Stimulated activated CD8-positive, alpha-beta memory T cell treated with anti-CD3 and anti-CD28 coated beads, Interleukin-7, amount 100 ng/mL, for 4 hours (primary cell): ENCODE data around the gene PPDPF.
"Not testable (repeated sequence)": the region's sequence is repeated elsewhere in the genome, so short reads cannot be mapped to it uniquely, and the experiment has no call there.

Experiments used
- DNase-seq, 2 donors: peaks; one replicate each; pipeline ENCODE4 v3.0.0-alpha.2; 2020; ENCODE audit warnings: low read depth in 2 of 2

The PPDPF gene

GRCh38 chr20:63520504-63520933 lies at the start of gene PPDPF:
TSS of gene PPDPF (plus strand) at chr20:63520765. CDS start at chr20:63521309, 544 bp downstream.
- DNase-seq: peak; percentile 57 to 78

- no peak for DNase-seq
These were observed 49.4 kb upstream of the PPDPF start for GRCh38 chr20:63471002-63471716.

GRCh38 chr20:63471717-63471980 lies 48.9 kb upstream of the PPDPF start:
- no peak for DNase-seq

GRCh38 chr20:63471981-63472831 lies 48.4 kb upstream of the PPDPF start, which contains the start of gene KCNQ2:
TSS of gene KCNQ2 (minus strand) at chr20:63472655. CDS start at chr20:63472463, 192 bp downstream.
- no peak for DNase-seq

DNA sequence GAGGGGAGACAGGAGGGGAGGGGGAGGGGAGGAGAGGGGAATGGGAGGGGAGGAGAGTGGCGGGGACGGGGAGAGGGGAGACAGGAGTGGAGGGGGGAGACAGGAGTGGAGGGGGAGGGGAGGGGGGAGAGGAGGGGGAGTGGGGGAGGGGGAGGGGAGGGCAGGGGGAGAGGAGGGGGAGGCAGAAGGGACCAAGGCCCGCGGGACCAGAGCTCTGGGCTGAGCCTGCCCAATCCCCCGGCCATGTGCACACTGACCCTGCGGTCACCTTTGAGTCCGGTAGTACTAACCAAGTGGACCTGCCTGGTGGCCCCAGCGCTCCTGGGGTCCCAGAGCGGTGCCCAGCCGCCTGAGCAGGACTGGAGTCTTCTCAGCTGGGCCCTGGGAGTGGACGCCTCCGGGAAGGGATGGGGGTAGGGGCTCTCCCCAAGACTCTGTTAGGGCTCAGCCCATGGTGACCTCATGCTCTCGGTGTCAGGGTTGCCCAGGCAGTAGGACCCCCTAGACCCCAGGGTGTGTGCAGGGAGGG lies 47.6 kb upstream of the PPDPF start:
- no peak for DNase-seq

DNA sequence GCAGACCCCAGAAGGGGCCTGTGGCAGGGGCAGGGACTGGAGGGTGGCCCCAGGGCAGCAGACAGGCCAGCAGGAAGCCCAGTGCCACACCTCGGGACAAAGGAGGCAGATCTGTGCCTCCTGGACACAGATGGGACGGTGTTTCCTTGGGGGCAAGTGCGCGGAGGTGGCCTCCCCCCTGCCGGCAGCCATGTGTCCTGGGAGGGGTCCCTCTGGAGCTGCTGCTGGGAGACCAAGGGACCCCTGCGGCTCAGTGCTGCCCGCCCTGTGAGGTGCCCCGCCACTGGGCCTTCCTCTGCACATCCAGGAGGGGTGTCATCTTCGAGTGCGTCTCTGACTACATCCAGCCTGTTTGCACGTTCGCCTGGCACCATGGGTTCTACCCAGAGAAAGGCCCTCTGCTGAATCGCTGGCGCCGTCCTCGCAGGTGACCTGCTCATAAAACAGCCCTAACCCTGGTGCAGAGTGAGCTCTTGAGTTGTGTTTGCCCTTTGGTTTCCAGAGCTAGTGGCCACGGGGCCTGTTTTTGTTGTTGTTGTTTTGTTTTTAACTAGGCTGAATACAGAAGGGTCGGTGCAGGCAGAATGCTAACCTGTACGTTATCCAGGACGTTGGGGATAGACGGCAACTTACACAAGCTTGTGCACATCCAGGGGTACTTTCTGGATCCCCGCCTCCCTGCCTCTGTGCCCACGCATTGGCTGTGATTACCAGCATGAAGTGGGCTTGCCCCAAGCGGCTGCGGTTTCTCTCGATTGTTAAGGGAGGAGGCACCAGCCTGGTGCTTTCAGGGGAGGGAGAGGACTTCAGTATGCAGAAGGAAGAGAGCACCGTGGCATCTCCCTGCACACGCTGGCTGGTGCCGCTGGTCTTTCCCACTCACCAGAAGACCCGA lies 46.8 kb upstream of the PPDPF start:
- no peak for DNase-seq

GRCh38 chr20:63475209-63475608 lies 45.4 kb upstream of the PPDPF start:
- DNase-seq: no peak

GRCh38 chr20:63477061-63477616 lies 43.4 kb upstream of the PPDPF start:
- no peak for DNase-seq

GRCh38 chr20:63477944-63478343 lies 42.6 kb upstream of the PPDPF start:
- no peak for DNase-seq

DNA sequence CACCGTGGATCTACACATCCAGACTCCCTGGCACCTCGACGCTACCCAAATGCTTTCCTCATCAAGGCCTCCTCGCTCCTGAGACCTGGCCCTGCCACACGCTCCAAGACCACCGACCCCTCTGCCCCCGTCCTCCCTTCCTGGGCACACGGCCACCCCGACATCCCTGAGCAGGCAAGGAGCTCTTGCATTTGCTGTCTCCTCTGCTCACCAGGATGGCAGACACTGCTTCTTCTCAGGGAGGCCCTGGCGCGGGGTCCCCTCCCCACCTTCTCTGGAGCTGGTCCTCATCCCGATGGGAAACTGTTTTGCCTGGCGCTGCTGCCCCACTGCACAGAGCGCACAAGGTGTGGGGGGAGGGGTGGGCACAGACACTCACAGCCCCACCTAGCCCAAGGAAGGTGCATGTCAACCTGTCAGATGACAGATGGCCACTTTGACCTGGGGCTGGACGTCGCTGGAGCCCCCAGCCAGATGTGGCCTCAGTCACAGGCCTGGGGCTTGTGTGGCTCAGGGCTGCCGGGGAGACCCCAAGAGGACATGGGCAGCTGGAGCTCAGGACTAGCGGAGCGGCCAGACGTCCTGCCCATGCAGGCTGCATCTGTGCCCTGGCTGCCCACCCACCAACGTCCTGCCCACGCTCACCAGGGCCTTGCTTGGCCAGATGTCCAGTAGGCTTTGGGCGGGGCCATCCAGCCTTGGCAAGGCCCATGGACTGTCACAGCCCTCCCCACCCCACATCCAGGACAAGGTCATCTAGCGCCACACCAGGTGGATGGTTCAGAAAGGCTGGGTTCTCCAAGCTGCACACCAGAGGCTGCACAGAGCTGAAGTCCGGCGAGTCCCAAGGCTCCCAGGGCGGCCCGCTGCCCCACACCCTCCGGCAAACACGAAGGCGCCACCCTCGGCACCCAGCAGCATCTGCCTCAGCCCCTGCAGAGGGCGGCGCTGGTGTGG lies 41.9 kb upstream of the PPDPF start:
- DNase-seq: no peak

DNA sequence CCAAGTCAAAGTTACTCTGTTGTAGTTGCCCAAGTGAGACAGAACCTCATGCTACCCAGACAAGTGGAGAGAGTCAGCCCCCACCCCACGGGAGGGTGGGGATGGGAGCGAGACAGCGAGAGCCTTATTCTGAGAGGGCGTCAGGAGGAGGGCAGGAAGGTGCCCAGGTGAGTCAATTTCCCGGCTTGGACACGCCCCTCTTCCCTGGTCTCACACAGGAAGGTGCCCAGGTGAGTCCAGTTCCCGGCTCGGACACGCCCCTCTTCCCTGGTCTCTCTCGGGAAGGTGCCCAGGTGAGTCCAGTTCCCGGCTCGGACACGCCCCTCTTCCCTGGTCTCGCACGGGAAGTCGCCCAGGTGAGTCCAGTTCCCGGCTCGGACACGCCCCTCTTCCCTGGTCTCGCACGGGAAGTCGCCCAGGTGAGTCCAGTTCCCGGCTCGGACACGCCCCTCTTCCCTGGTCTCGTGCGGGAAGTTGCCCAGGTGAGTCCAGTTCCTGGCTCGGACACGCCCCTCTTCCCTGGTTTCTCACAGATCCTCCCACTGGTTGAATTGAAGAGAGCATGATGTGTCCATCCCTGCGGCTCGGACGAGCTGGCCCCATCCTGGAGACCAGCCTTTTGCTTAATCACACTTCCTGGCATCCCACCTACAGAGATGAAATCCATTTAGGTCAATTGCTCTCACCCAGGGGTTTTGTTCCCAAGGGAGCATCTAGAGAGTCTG lies 40.7 kb upstream of the PPDPF start:
- not testable (repeated sequence) for DNase-seq

DNA sequence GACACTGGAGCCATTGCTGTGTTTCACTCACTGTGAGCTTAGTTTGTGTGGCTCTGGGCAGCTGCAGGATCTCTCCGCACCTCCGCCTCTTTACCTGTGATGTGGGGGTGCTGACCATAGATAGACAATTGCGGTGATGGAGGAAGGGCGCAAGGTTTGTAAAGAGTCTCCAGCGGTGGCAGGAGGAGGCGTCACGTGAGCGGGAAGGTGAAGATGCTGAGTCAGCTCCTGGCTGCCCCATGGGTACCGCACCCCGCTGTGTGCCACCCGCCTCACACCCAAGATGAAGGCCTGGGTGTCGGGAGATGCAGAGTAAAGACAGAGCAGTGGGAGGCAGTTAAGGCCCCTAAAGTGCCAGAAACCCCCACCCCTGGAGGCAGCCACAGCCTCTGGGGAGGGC lies 39.1 kb upstream of the PPDPF start:
- DNase-seq: no peak

DNA sequence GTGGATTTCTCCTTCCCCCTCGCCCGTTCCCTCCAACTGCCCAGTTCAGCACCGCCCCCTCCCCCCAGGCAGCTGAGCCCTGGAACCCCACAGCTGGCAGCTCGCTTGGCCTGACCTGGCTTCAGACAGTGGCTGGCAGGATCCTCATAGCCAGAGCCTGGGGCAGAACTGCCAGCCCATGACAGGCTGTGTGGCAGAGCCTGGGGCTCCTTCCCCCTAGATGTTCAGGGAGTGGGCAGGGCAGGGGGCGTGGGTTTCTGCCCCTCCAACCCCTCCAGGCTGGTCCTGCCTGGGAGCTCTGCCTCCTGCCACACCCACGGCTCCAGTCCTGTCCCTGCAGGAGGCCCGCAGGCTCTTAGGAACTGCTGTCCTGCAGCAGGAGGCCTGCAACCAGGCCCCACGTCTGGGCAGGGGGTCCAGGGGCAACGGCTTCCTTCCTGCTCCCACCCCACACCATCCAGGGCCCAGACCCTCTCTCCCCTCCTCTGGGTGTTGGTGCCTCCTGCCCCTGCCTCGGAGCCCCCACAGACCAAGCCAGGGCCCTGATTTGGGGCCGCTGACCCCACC lies 38.5 kb upstream of the PPDPF start:
- no peak for DNase-seq

GRCh38 chr20:63483834-63484233 lies 36.7 kb upstream of the PPDPF start:
- no peak for DNase-seq

DNA sequence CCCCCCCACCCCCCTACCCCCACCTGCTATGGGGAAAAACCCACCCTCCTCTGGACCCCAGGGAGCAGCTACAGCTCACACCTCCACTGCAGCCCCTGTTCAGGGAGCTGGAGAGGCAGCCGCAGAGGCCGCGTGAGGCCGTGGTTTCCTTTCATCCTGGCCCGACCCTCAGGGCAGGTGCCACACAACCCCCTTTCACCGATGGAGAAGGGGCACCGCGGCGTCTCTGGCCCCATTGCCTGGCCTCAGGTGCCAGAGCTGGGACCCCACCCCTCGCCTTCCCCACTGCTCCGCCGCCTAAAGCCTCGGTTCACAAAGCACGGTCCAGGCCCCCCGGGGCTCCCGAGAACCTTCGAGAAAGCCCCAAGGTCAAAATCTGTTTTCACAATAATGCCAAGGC lies 36.3 kb upstream of the PPDPF start:
- no peak for DNase-seq

DNA sequence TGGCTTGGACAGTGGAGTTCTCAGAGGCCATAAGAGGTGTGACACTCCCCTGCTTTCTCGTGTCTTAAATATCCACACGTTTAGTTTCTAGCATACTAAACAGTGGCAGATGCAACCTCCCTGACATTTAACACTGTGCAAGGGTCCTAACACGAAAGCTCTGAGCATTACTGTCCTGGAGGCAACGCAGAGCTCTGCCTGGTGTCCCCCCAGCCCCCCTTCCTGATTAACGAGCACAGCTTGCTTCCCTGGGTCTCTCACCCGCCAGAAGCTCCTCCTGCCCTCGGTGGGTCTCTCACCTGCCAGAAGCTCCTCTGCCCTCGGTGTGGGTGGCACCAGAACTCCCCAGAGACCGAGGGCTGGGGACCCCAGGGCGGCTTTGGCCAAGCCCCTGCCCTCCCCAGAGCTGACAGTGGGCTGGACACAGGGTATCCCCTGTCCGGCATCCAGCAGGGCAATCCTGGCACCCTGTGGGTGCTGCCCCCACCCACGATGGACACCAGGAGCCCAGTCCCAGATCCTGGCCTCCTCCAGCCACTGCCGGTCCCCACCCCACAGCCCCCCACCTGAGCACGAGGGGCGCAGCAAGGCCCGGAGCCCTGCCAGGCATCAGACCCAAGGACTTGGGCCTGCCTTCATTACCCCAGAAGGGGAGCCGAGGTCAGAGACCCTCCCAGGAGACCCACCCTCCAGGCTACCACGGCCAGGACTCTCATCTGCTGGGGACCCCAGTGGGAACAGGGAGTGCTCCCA lies 35.7 kb upstream of the PPDPF start:
- no peak for DNase-seq

- no peak for DNase-seq
These were observed 34.2 kb upstream of the PPDPF start for GRCh38 chr20:63486300-63486855.

DNA sequence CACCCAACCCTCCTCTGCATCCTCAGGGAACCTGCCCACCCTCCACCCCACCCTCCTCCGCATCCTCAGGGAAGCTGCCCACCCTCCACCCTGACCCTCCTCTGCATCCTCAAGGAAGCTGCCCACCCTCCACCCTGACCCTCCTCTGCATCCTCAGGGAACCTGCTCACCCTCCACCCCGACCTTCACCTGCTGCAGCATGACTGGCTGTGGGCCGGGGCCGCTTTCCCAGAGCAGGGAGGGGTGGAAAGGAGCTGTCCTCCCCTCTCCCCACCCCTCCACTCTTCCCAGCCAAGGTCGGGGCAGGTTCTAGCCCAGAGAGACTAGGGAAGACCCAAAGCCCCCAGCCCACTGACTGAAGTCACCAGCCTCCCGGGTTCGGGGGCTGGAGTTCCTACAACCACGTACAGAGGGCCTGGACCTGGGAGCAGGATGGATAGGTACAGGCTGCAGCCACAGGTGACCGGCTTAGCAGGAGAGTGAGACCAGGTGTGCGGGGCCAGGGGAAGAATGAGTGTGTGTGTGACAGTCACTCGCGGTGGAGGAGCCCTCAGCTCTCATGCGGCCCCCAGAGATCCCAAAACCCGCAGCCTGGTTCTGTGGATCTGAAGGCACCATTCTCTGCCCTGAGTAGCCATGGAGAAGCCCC lies 33.3 kb upstream of the PPDPF start:
- DNase-seq: no peak
